Upper lobe of left lung (tissue), 6 donors: Measurements from ENCODE around the gene JAM3. TPM values are rescaled to one million over a fixed set of nuclear protein-coding genes. Genes with fewer than 3 reads are reported as not detected.

Experiments
- ATAC-seq, 2 donors: fragments of 200-7000 bp; cut with Tn5 transposase; one replicate each; pipeline ENCODE4 v1.9.1; 2022; ENCODE audit warnings: mild to moderate bottlenecking in 2 of 2, moderate library complexity in 2 of 2; ENCODE audit not compliant: low FRiP score in 2 of 2
- DNase-seq, 2 donors: peaks; one replicate each; pipeline ENCODE4 v3.0.0-alpha.2; 2019 to 2020
- H3K27ac ChIP-seq, 4 donors: fragments of 200-600 bp; sonication (generic); one replicate each; pipeline ENCODE4 v1.5.1; 2016 to 2019
- H3K27me3 ChIP-seq, 4 donors: fragments of 200-600 bp; sonication (generic); one replicate each; pipeline ENCODE4 v1.5.1; 2017 to 2019
- H3K36me3 ChIP-seq, 4 donors: fragments of 200-600 bp; sonication (generic); one replicate each; pipeline ENCODE4 v1.5.1; 2016 to 2019
- H3K4me1 ChIP-seq, 4 donors: fragments of 200-600 bp; sonication (generic); one replicate each; pipeline ENCODE4 v1.5.1; 2018 to 2019
- H3K4me3 ChIP-seq, 4 donors: fragments of 200-600 bp; sonication (generic); one replicate each; pipeline ENCODE4 v1.5.1; 2017 to 2019; ENCODE audit warnings: mild to moderate bottlenecking in 2 of 4, moderate library complexity in 1 of 4
- H3K9me3 ChIP-seq, 4 donors: fragments of 200-600 bp; sonication (generic); one replicate each; pipeline ENCODE4 v1.5.1; 2018 to 2019
- EP300 ChIP-seq, 4 donors: sonication (generic); formaldehyde crosslinking; IDR thresholded peaks; one replicate each; pipeline ENCODE4 v1.5.1; 2017; ENCODE audit warnings: antibody characterized with exemption in 4 of 4, control low read depth in 2 of 4
- POLR2A ChIP-seq, 4 donors: fragments of 450-650 bp; IDR thresholded peaks; one replicate each; pipeline ENCODE4 v1.5.1; 2016 to 2017; ENCODE audit warnings: antibody characterized with exemption in 4 of 4, mild to moderate bottlenecking in 2 of 4
- POLR2AphosphoS5 ChIP-seq, 2 donors: sonication (generic); formaldehyde crosslinking; IDR thresholded peaks; one replicate each; pipeline ENCODE4 v1.5.1; 2017; ENCODE audit warnings: antibody characterized with exemption in 2 of 2
- WGBS, 2 donors: methylation state at CpG; one replicate each; pipeline ENCODE4 v1.1.5; 2017 to 2018; 5-methylcytosine and 5-hydroxymethylcytosine counted together
- total RNA-seq, 6 donors: library from RNA; depleted of rRNA in 4 of 6; stranded (reverse); fragments of >200 nt in 4 of 6; gene quantifications; one replicate each; pipeline versions ENCODE4 v1.1.0 to v1.2.1, GENCODE V29; 2016 to 2021
- TF ChIP-seq, protein P1 (sequence below), 6 experiments: fragments of 450-650 bp in 4 of 6; fragments of 200-600 bp in 2 of 6; sonication (generic) in 2 of 6; IDR thresholded peaks; one replicate each; pipeline ENCODE4 v1.5.1; 2016 to 2019; ENCODE audit warnings: antibody characterized with exemption in 6 of 6
- donor health status: DM: no; HTN: no; CAD: no; lungs with moderate emphysema.
- donor health status: DM: no; HTN: yes; CAD: no; lungs with severe emphysema.

JAM3 gene
- total RNA-seq, 6 donors from 2014 or later, result 8.4 to 36.6 (median 18.6) TPM

DNA sequence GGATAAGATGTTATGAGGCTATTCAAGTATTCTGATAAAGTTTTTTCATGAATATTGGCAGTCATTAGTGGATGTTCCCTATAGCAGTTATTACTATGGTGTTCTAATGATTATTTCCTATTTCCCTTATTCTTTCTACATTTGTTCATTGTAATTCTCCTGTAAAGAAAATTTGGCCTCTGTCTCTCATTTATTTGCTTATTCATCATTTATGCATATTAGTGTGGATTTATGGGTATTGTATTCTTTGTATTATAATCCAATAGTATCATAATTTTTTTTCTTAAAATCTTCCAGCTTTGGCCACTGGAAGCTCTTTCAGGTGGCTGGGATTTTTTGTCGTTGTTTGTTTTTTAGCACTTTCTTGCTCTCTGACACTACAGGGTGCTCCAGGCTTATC lies 47.3 kb downstream of the JAM3 start:
- 83 to 100% methylated on average over 1 of the region's 1 CpG for WGBS, 2 donors
- ATAC-seq (no peak), DNase-seq (no peak)
- peaks cover 0 to 16% (median 2%) of the 10 kb centered on the region in 4 donors for H3K4me1 ChIP-seq
- H3K36me3 ChIP-seq, result no peaks in the 10 kb centered on the region
- no peak overlapping the region for H3K27ac ChIP-seq
- H3K27me3 ChIP-seq, result no peaks in the 10 kb centered on the region
- no peaks in the 10 kb centered on the region for H3K9me3 ChIP-seq
- H3K4me3 ChIP-seq, result no peak overlapping the region
- no peak for TF ChIP-seq EP300 (IDR thresholded peaks at IDR 0.05)
- no peak for TF ChIP-seq POLR2AphosphoS5 (IDR thresholded peaks at IDR 0.05)
- TF ChIP-seq, protein P1, sequence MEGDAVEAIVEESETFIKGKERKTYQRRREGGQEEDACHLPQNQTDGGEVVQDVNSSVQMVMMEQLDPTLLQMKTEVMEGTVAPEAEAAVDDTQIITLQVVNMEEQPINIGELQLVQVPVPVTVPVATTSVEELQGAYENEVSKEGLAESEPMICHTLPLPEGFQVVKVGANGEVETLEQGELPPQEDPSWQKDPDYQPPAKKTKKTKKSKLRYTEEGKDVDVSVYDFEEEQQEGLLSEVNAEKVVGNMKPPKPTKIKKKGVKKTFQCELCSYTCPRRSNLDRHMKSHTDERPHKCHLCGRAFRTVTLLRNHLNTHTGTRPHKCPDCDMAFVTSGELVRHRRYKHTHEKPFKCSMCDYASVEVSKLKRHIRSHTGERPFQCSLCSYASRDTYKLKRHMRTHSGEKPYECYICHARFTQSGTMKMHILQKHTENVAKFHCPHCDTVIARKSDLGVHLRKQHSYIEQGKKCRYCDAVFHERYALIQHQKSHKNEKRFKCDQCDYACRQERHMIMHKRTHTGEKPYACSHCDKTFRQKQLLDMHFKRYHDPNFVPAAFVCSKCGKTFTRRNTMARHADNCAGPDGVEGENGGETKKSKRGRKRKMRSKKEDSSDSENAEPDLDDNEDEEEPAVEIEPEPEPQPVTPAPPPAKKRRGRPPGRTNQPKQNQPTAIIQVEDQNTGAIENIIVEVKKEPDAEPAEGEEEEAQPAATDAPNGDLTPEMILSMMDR (IDR thresholded peaks at IDR 0.05), result no peak
- no peak for TF ChIP-seq POLR2A (IDR thresholded peaks at IDR 0.05)

DNA sequence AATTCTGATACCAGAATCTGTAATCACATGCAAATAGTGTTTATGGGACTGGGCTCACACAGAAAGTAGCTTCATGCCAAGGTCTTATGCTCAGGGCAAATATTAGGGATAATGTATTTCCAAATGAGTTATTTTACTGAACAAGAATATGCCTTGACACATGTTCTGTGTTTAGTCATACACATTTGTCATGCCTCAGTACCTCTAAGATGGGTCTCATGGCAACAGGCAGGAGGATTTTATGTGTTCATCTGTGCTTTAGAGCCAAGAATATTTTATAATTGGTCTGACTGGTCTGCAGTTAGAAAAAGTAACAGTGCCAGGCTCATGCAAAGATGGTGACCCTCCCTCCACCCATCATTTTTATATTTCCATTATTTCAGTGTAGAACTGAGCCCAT lies 49.1 kb downstream of the JAM3 start:
- no peak overlapping the region for H3K4me3 ChIP-seq
- ATAC-seq (no peak), DNase-seq (no peak)
- H3K9me3 ChIP-seq, result no peaks in the 10 kb centered on the region
- TF ChIP-seq, protein P1 (IDR thresholded peaks at IDR 0.05), result no peak
- TF ChIP-seq EP300 (IDR thresholded peaks at IDR 0.05), result no peak
- H3K4me1 ChIP-seq, result peaks cover 4 to 16% (median 7%) of the 10 kb centered on the region in 4 donors
- no peaks in the 10 kb centered on the region for H3K27me3 ChIP-seq
- no peaks in the 10 kb centered on the region for H3K36me3 ChIP-seq
- no peak overlapping the region for H3K27ac ChIP-seq

DNA sequence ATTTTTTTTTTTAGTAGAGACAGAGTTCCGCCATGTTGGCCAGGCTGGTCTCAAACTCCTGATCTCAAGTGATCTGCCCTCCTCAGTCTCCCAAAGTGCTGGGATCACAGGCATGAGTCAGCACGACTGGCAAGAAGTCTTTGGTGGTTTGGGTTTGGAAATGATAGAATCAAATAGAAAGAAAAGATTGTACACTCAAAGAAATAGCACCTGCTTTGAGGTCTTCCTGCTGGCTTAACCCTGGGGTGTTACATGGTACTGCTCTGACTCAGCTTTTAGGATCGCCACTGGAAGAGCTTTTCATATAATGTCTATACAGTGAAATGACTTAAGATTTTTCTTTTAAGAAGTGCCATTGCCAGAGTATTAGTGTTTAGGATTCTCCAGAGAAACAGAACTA lies 50.2 kb downstream of the JAM3 start:
- Histone ChIP-seq H3K9me3 (no peaks in the 10 kb centered on the region), H3K4me3 (no peak overlapping the region), H3K27ac (peak overlapping the region in 2 of 4 donors; percentile 68 to 75), H3K4me1 (peaks cover 4 to 16% (median 7%) of the 10 kb centered on the region in 4 donors), H3K27me3 (no peaks in the 10 kb centered on the region), H3K36me3 (no peaks in the 10 kb centered on the region)
- DNase-seq, result no peak
- 85 to 86% methylated on average over 3 of the region's 3 CpGs for WGBS, 2 donors
- ATAC-seq, result no peak
- TF ChIP-seq, protein P1 (IDR thresholded peaks at IDR 0.05), result no peak
- TF ChIP-seq POLR2AphosphoS5 (IDR thresholded peaks at IDR 0.05), result no peak
- TF ChIP-seq POLR2A (IDR thresholded peaks at IDR 0.05), result no peak

DNA sequence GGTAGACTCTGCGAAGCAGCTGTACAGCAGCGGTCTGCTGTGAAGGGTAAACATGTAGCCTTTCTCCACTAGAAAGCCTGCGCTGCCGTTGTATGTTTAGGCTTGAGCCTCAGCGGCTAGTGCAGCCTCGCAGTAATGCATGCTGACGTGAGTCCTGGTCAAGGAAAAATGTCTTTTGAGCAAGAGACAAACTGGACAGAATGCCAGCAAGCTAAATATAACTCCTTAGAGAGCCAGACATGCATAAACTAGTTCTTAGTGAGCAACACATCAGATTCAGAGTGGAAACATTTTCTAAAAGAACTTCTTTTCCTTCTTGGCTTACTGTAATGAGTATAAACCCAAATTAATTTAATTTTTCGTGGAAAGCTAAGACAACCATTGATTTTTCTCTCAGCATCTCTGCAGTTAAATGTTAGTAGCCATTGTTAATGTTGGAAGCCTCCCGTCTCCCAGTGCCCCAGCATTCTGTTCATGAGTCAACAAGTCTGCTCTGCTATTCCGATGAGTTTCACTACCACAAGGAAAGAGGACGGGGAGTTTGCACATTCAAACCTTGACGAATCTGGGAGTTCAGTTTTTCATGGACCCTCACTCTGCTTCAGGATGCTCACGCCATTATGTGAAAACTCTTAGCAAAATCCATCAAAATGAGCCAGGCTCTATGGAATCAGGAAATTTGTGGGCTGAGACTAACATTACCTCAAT lies 51.4 kb downstream of the JAM3 start:
- DNase-seq (no peak), ATAC-seq (peak in 1 of 2 donors; percentile 76)
- peaks cover 7 to 25% (median 11%) of the 10 kb centered on the region in 4 donors for H3K4me1 ChIP-seq

DNA sequence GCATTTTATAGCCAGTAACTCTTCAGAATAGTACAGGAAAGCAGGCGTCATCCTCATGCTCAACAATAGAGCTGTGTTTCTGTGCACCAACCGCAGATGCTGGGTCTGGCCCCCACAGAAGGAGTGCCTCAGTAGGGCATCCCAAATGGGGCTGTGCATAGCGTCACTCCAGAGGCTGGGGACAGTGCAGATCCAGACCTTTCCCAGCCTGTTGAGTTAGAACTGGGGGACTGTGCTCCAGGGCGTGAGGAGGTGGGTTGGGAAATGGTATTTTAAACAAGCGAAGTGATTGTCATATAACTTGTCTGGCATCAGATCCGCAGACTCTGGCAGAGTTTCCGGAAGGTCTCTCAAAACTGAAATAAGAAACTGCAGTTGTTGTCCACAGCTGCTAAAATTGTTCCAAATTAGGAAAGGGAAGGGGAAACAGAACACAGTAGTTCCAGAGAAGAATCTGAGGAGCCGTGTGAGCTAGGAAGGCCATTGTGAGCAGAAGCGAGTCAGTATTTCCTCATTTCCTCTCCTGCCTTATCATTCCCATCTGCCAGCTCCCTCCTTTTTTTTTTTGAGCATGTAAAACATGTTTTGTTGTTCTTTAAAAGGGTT lies 52.2 kb downstream of the JAM3 start:
- DNase-seq (no peak), ATAC-seq (peak; percentile 25 to 32)
- Histone ChIP-seq H3K9me3 (no peaks in the 10 kb centered on the region), H3K27ac (peak overlapping the region; percentile 68 to 75 (median 74)), H3K36me3 (no peaks in the 10 kb centered on the region), H3K27me3 (peaks cover 0 to 6% (median 0%) of the 10 kb centered on the region in 4 donors), H3K4me3 (peak overlapping the region in 2 of 4 donors; percentile 12 to 15), H3K4me1 (peaks cover 12 to 25% (median 17%) of the 10 kb centered on the region in 4 donors)
- TF ChIP-seq, protein P1 (IDR thresholded peaks at IDR 0.05), result no peak
- TF ChIP-seq EP300 (IDR thresholded peaks at IDR 0.05) (no peak), POLR2A (IDR thresholded peaks at IDR 0.05) (no peak), POLR2AphosphoS5 (IDR thresholded peaks at IDR 0.05) (no peak)
- 40% methylated on average over 9 of the region's 9 CpGs for WGBS, 2 donors

More for the DNA sequence above, 51.4 kb downstream of the JAM3 start:
- H3K4me3 ChIP-seq, result peak overlapping the region in 1 of 4 donors; percentile 15
- H3K27ac ChIP-seq, result peak overlapping the region; percentile 68 to 75 (median 74)
- peak in 1 of 2 donors; percentile 13 for TF ChIP-seq POLR2AphosphoS5 (IDR thresholded peaks at IDR 0.05)
- TF ChIP-seq POLR2A (IDR thresholded peaks at IDR 0.05), result no peak
- H3K27me3 ChIP-seq, result peaks cover 0 to 6% (median 0%) of the 10 kb centered on the region in 4 donors
- 46 to 65% methylated on average over 13 of the region's 13 CpGs for WGBS, 2 donors
- H3K9me3 ChIP-seq, result no peaks in the 10 kb centered on the region
- H3K36me3 ChIP-seq, result no peaks in the 10 kb centered on the region
